NCI-H226 (cell line): ENCODE data around the gene CLEC12A.
"Not testable (repeated sequence)": the region's sequence is repeated elsewhere in the genome, so short reads cannot be mapped to it uniquely, and the experiment has no call there.

Experiments used
- DNase-seq: peaks from one replicate; pipeline ENCODE4 v3.0.0-alpha.2; 2015

CLEC12A gene

GRCh38 chr12:9971181-9971580 lies at the start of gene CLEC12A:
Gene CLEC12A, plus strand, starts transcription at chr12:9971409. Its CDS starts 188 bp downstream, at chr12:9971597.
- DNase-seq = no peak

DNA sequence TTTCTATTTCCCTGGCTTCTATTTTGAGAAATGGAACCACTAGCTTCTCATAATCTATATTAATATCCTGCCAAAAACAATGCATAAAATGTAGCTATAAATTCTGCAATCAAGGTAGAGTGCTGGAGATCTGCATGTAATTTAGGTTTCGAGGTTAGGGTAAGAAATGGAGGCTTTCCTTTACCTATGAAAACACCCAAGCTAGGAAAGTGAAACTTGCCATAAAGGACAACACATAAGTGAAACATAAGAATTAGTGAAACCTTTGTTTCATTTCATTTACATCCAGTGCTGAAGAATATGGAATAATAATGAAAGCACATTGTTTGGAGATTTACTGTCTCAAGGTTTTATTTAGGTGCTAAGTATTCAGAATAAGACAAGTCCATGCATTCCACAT lies 48.8 kb upstream of the CLEC12A start:
- DNase-seq = no peak

GRCh38 chr12:9925705-9926393 lies 45.4 kb upstream of the CLEC12A start:
- no peak for DNase-seq

DNA sequence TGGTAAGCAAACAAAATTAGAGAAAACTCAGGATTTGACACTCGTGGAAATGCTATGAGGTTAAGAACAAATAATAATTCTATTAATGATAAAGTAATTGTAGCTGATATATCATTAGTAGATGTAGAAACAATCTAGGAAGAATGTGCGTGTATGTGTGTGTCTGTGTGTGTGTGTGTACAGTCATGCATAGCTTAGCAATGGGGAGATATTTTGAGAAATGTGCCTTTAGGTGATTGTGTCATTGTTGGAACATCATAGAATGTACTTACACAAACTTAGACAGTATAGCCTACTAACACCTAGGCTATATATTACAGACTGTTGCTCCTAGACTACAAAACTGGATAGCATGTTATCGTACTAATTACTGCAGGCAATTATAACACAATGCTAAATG lies 44.3 kb upstream of the CLEC12A start:
- no peak for DNase-seq

DNA sequence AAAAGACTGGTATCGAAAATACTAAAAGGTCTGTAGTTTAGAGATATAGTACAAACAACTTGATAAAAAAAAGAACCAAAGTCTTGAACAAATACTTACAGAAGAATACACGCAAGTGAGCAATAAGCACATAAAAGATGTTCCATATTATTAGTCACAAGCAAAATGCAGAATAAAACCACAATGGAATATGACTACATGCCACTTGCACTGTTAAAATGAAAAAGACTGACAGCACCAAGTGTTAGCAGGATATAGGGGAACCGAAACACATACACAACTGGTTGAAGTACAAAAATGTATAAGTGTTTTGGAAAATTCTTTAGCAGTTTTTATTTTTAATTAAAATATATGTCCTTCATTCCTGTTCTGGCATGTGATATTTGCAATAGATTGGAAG lies 42.6 kb upstream of the CLEC12A start:
- no peak for DNase-seq

DNA sequence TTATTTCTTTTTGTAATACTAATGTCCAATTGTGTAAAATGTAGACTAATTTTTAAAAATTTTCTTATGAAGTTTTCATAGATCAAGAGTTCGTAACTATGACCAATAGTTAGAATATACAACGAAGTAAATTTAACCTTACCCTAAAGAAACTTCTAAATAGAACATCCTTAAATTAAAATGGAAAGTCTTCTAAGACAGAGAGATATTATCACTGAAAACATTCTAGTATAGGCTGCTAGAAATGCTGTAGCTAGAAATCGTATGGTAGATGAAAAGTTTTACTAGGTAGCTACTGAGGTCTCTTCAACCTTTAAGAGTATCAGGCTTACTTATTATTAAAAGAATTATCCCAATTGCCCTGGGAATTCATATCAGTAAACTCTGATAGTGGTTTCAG lies 40.0 kb upstream of the CLEC12A start:
- DNase-seq = no peak

GRCh38 chr12:9932270-9932669 lies 38.9 kb upstream of the CLEC12A start, which contains the start of gene CLEC2A:
Gene CLEC2A, minus strand, starts transcription at chr12:9932370. Its CDS starts 41 bp downstream, at chr12:9932329.
- no peak for DNase-seq

DNA sequence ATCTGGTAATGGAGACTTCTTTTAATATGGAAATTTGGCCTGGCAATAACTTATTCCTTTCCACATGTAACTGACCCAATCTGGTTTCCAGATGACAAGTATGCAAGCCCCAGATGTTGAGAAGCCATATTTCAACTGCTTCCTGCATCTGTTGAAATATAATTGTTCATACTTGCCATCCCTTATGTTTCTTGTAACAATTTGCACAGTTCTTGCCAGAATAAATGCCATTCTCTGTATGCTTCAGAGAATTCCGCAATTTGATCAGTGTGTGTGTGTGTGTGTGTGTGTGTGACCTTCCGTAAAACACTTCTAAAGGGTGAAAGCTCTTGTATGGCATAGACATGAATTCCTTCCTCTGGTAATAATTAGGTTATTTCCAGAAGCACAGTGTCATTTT lies 37.3 kb upstream of the CLEC12A start:
- no peak for DNase-seq

DNA sequence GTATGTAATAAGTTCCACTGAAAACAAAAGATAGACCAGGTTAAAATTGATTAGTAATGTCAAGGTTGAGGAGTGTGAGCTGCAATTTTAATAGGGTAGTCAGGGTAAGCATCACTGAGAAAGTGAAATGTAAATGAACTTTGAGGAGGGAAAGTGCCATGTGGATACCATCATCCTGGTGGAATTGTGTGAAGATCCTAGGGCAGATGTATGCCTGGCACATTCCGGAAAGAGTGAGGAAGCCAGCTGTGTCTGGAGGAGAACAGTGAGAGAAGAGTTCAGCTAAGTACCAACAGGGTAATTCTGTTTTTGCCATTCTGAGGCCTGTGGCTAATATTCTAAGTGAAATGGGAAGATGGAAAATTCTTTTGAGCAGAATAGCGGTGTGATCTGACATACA lies 36.2 kb upstream of the CLEC12A start:
- no peak for DNase-seq

GRCh38 chr12:9936591-9936990 lies 34.6 kb upstream of the CLEC12A start:
- no peak for DNase-seq

- no peak for DNase-seq
Measured at GRCh38 chr12:9940375-9940774, 30.8 kb upstream of the CLEC12A start.

- no peak for DNase-seq
Measured at GRCh38 chr12:9941838-9942237, 29.4 kb upstream of the CLEC12A start.

DNA sequence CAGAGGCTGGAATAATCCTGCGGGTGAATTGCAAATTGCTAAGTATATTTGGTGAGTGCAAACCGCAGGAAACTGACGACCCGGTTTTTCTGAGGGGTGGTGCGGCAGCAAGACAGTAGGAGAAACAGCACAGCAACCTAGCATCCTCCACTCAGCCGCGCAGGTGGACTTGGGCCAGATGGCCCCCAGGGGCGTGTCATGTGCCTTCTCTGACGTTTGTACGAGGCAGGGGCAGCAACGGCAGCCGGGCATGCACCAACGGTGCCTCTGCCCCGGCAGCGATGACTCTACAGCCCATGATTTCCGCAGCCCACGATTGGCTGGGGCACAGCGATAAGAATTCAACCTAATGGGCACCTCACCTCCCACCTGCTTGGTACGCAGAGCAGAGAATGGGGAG lies 28.0 kb upstream of the CLEC12A start:
- no peak for DNase-seq

GRCh38 chr12:9944391-9944790 lies 26.8 kb upstream of the CLEC12A start:
- no peak for DNase-seq

DNA sequence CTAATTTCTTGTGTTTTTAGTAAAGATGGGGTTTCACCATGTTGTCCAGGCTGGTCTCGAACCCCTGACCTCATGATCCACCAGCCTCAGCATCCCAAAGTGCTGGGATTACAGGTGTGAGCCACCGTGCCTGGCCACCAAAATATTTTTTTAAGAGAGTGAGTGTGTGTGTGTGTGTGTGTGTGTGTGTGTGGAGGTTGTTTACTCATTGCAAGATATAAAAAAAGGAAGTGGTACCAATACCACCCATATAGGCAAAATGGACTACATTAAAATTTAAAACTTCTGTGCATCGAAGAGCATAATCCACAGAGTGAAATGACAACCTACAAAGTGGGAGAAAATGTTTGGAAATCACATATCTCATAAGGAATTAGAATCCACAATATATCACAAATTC lies 23.5 kb upstream of the CLEC12A start:
- no peak for DNase-seq

DNA sequence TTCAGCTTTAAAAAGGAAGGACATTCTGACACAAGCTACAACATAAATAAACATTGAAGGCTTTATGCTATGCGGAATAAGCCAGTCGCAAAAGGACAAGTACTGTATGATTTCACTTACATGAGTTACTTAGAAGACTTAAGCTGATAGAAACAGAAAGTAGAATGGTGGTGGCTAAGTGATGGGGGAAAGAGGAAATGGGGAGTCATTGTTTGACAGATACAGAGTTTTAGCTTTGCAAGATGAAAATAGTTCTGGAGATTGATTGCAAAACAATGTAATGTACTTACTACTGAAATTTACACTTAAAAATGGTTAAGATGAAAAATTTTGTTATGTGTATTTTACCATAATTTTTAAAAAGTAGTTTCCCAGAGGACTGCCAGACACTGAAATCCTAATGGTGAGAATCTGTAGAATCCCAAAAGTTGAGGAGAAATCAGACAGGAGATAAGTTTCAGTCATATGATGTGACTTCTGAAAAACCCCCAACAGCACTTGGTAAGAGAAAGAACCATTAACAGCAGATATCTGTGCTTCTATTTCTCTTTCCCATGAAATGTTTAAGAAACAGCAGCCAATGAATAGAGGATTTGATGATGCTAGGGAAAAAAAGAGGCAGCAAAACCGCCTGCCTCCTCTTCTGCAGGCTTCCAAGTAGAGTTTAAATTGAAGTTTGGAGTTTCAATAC lies 22.5 kb upstream of the CLEC12A start:
- DNase-seq = no peak

GRCh38 chr12:9951026-9951675 lies 20.1 kb upstream of the CLEC12A start:
- DNase-seq = no peak

- DNase-seq = not testable (repeated sequence)
Measured at GRCh38 chr12:9952954-9953729, 18.1 kb upstream of the CLEC12A start.

DNA sequence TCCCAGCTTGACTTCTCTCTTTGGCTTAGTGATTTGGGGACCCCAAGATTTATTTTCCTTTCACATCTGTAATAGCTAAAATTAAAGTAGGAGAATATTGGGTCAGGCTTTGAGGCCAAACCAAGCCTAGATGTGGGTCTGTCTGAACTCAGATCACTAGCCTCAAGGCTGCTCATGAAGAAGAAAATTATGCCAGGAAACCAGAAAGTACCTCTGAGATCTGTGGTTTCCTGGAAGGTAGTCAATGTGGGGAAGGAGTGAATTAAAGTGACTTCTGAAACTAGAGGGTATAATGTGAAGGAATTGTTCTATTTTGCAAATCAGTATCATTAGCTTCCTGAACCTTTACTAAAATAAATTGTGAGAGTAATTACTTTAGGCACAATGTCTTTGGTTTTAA lies 13.4 kb upstream of the CLEC12A start:
- DNase-seq = no peak

DNA sequence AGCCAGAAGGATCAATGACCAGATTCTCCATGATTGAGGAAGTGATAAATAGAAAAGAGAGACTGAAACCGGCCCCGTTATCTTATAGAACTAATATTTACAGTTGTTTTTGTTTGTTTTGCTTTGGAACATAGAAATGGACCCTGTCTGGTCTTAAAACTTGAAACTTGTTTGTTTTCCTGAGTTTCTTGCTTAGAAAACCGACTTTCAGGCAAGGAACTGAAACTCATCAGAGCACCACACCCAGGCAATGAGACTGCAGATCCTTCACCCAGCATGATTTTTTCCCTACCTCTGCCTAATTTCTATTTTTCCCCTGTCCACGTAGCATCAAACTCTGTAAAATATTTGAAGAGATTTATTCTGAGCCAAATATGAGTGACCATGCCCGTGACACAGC lies 10.6 kb upstream of the CLEC12A start:
- no peak for DNase-seq

DNA sequence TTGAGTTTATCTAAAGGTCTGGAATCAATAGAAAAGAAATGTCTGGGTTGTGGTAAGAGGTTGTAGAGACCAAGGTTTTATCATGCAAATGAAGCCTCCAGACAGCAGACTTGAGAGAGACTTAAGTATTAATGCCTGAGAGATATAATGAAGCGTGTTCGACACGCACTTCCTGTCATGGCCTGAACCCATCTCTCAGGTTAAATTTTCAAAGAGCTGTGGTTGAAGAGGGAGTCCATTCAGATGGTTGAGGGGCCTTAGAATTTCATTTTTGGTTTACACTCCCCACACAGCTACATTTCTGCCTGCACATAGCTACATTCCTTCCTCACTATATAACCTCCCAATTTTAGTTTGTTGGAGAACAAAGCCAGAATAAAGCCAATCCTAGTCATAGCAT lies 10.1 kb upstream of the CLEC12A start:
- no peak for DNase-seq

- no peak for DNase-seq
Measured at GRCh38 chr12:9961901-9962300, 9.3 kb upstream of the CLEC12A start.

- no peak for DNase-seq
Measured at GRCh38 chr12:9969673-9970072, 1.5 kb upstream of the CLEC12A start.
